NCI-H1930 (cell line): ENCODE data around the gene PLCXD1.

Experiments used
- DNase-seq, 2 experiments: peaks; one replicate each; lab custom pipeline; 2025; lab: John Stamatoyannopoulos, UW

Gene PLCXD1

GRCh38 chrX:334971-335757, 54.0 kb downstream of the PLCXD1 start:
- DNase-seq, result no peak

- no peak for DNase-seq
Observed at GRCh38 chrX:335758-336155, 54.6 kb downstream of the PLCXD1 start.

- no peak for DNase-seq
Observed at GRCh38 chrX:336227-336626, 55.0 kb downstream of the PLCXD1 start.

DNA sequence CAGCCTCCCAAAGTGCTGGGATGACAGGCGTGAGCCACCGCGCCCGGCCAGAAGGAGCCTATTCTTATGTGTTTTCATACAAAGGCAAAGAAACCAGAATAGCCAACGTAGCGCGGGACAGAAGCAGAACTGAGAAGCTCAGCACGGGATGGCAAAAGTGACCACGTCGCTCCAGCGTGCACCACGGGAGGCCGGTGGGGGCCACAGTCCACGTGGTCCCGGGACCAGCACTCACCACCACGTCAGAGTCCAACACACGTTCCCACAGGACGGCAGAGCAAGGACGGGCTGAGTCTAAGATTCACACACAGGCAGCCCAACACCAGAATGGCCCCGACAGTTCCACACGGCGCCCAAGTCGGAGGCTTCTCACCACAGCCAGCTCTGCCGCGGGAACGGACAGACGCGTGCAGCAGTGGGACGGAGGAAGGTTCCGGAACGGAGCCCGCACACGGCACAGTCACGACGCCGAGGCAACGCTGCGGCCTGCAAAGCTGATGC, 56.2 kb downstream of the PLCXD1 start:
- DNase-seq, result no peak

GRCh38 chrX:338281-338835, 57.2 kb downstream of the PLCXD1 start:
- no peak for DNase-seq

DNA sequence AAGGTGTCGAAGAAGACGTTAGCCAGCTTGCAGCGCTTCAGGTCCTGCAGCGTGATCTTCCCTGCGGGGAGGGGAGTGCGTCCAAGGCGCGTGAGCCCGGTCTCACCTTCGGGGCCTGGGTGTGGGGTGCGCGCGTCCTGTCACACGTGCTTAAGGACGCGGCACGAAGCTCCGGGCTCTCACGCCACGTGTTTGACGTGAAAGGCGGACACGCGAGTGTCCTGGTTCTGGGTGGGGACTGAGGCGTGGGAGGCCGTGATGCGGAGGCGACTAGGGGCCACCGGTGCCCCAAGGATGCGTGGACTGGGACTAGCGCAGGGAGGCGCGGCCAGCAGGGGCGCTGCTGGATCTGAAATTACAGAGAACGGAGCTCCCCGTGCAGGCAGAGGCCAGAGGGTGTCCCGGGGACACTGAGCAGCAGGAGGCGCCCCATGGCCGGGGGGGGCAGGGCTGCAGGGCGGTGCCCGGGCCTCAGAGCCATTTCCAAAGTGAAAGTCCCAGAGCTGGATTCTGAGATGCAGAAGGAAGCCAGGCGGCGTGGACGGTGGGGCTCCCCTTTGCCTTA, 57.7 kb downstream of the PLCXD1 start:
- DNase-seq, result no peak

- no peak for DNase-seq
Observed at GRCh38 chrX:340121-340520, 58.9 kb downstream of the PLCXD1 start.

DNA sequence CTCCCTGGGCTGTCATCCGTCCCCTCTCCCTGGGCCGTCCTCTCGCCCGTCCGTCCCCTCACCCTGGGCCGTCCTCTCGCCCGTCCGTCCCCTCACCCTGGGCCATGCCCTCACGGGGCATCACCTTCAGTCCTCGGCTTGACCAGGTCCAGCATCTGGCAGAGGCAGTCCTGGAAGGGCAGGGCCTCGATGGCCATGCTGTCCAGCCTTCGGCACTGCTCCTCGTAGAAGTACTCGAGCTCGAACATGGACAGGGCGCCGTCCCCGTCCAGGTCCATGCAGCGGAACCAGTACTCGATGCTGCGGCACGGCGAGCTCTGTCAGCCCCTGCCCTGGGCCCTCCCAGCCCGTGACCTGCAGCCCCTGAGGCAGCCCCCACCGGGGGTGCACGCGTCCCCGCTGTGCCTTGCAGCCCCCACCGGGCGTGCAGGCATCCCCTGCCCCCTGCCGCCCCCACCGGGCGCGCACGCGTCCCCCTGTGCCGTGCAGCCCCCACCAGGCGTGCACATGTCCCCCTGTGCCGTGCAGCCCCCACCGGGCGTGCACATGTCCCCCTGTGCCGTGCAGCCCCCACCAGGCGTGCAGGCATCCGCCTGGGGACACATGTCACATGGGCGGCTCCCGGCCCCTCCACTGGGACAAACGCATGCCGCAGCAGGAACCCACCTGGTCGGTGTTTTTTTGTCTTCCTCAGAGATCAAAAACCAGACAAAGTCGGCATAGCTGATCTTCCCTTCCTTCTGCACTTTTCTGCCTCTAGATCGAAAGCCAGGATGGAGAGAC, 59.7 kb downstream of the PLCXD1 start:
- no peak for DNase-seq

DNA sequence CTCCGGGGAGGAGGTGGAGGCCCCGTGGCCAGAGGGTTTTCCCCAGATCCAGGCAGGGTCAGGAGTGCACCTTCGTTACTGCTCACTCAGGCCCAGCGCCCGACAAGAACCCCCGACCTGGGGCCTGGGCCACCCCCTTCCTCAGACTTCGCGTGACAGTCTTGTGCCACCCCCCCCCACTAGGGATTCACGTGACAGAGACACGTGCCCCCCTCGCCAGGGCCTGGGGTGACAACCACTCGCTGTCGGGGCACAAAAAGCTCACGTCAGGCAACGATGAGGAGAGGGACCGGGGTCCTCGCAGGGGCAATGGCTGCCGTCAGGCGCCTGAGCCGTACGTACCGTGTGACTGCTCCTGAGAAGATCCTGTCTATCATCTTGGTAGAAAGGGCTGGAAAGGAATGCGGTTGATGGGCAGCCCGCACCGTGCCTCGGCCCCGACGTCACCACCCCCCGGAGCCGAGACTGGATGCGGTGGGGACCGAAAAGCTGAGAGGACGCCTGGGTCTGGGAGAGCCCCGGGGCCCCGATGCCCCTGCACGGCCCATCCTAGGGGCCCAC, 60.4 kb downstream of the PLCXD1 start:
- no peak for DNase-seq

GRCh38 chrX:344371-344901, 63.3 kb downstream of the PLCXD1 start:
- no peak for DNase-seq

DNA sequence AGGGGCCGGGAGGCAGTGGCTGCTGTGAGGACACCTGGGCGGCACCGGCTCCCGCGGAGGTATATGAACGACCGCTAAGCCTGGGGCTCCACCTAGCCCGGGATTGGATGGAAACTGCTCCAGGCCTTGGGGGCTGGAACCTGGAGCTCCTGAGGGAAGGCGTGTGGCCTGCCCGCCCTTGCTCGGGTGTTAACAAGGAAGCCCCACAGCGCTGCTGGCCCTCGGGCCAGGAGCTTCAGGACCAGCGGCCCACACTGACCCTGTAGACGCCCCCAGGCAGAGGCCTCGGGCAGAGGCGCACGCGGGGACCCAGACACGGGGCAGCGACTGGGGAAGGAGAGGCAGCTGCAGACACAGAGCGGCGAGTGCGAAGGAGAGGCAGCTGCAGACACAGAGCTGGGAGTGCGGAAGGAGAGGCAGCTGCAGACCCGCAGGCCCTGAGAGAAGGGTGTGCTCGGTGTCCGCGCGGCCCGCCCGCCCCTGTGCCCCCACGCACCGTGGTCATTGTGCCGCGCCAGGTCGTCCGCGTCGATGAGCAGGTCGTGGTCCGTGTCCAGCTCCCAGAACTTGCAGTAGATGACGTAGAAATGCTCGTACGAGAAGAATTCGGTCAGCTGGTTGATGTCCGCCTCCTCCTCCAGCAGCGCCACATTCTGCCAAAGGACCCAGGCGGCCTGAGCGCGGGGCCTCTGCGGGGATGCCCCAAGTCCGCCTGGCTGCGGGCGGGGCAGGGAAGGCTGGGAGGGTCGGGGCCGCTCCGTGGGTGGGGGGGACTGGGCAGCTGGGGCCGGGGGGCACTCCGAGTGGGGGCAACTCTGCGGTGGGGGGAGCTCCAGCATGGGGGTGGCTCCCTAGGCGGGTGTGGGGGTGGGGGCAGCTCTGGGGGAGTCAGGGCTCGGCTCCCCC, 64.1 kb downstream of the PLCXD1 start:
- no peak for DNase-seq

- DNase-seq, result no peak
Observed at GRCh38 chrX:346034-346813, 65.0 kb downstream of the PLCXD1 start.

DNA sequence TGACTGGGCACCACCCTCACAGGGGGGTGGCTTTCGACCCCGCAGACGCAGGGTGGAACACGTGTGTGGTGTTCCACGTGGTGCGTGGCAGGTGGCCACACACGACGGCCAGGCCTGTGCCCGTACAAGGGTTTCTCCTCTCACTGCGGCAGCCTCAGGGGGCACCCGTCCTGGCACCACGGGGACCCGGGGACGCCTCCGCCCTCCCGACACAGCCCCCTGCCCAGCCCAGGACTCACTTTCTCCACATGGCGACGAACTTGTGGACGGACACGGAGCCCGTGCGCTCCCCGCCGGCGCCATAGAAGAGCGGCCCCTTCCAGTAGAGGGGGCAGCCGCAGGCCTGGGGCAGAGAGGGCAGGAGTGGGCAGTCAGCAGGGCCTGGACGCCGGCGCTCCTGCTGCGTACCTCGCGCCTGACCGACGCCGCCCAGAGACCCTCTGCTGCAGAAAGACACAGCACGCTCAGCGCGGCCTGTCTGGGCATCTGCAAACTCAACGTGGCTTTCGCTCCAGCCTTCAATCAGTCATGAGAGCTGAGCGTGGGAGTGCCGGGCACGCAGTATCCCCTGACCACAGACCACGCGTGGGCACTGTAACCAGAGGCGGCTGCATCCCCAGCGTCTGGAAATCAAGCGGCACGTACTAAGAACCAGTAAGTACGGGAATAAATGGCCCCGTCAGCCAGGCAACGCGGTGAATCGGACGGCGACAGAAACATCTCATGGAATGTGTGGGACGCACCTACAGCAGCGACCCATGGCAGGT, 66.4 kb downstream of the PLCXD1 start:
- DNase-seq, result no peak

- DNase-seq, result no peak
Observed at GRCh38 chrX:348461-349117, 67.4 kb downstream of the PLCXD1 start.

DNA sequence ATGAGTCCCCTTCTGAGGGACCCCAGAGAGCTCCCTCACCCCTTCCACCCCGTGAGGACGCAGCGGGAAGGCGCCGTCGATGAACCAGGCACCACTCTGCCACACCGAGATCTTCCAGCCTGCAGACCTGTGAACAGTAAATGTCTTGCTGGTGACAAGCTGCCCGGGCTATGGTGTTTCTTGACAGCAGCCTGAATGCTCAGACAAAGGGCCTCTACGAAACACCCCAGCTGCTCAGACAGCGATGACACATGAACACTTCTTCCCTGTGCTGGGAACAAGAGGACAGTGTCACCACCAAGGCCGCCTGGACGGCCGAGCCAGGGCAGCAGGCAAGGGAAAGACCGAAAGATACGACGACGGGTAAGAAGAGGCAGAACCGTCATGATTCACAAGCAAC, 68.0 kb downstream of the PLCXD1 start:
- DNase-seq, result no peak

GRCh38 chrX:349702-350101, 68.5 kb downstream of the PLCXD1 start:
- no peak for DNase-seq

DNA sequence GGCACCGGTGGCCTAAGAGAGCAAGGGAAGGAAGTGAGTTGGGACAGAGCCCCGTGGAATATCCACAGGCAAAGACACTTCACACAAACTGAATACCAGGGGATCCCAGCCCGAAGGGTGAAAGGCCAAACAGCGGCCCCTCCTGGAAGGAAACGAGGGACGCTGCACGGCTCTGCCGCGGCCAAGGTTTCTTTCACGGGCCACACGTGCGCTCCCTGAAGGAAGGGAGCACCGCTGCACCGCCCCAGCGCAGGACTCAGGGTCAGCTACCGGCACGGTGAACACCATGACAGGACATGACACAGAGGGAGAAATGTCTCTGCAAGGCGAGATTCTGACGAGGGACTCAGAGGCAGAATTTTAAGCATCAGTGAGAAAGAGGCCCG, 69.0 kb downstream of the PLCXD1 start:
- no peak for DNase-seq

DNA sequence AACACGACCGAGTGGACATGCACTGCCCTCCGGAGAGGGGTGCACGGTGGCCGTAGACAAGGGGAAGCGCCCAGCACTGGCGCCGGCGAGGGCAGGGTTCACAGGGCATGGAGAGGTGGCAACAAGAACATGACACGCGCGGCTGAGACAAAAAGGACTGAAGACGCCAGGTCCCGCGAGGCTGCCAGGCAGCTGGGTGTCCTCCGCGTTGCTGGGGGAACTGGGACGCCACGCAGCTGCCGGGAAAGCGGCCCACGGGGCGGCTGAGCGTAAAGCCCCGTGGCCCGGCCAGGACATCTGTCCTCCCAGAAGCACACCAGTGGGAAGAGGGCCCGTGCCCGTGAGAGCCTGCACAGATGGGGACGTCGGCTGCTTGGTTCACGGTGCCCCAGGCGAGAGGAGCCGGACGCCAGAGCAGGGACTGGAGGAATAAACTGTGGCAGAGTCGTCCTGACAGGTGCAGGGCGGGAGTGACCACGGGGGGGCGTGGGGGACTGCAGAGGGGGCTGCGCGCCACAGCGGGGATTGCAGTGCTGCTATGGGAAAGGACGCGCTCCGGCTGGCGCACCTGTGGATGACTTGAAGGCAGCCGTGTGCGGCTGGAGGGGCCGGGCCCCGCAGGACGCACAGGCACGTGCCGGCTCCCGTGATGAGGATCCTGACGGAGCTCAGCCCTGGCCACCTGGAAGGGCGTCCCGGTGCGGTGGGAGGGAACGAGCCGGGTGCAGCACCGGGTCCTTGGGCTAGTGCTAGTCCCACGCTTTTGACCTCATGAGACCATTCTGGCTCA, 69.5 kb downstream of the PLCXD1 start:
- no peak for DNase-seq
